HFF-Myc (cell line): ENCODE data around the gene WHAMM.

Experiments
- DNase-seq: peaks from one replicate; pipeline ENCODE4 v3.0.0-alpha.2; 2011; ENCODE audit warnings: low read depth; ENCODE audit errors: extremely low read depth
- H3K4me3 ChIP-seq: replicated peaks from 2 replicates; pipeline ENCODE4 v1.5.1; 2011; ENCODE audit warnings: low read depth, mild to moderate bottlenecking, control low read depth, low read length
- CTCF ChIP-seq: IDR thresholded peaks from 2 replicates; pipeline ENCODE4 v1.5.1; 2012; ENCODE audit warnings: mild to moderate bottlenecking, low read depth, low read length, control low read depth; ENCODE audit errors: missing control alignments

The WHAMM gene

GRCh38 chr15:82875411-82876003 lies 66.1 kb downstream of the WHAMM start:
- no peak for DNase-seq

GRCh38 chr15:82877825-82878224 lies 68.4 kb downstream of the WHAMM start:
- DNase-seq = no peak
- no peak for TF ChIP-seq CTCF
- no peak overlapping the region for H3K4me3 ChIP-seq

More at GRCh38 chr15:82875411-82876003, 66.1 kb downstream of the WHAMM start:
- H3K4me3 ChIP-seq = no peak overlapping the region
- TF ChIP-seq CTCF = no peak

- TF ChIP-seq CTCF = no peak
- no peak overlapping the region for H3K4me3 ChIP-seq
These were observed 68.9 kb downstream of the WHAMM start for GRCh38 chr15:82878325-82878724.

GRCh38 chr15:82880704-82881103 lies 71.3 kb downstream of the WHAMM start:
- H3K4me3 ChIP-seq = no peak overlapping the region
- no peak for TF ChIP-seq CTCF
- DNase-seq = no peak

More at GRCh38 chr15:82878325-82878724, 68.9 kb downstream of the WHAMM start:
- DNase-seq = no peak

GRCh38 chr15:82881747-82882146 lies 72.3 kb downstream of the WHAMM start:
- H3K4me3 ChIP-seq = no peak overlapping the region
- DNase-seq = no peak
- no peak for TF ChIP-seq CTCF

GRCh38 chr15:82882273-82882928 lies 73.0 kb downstream of the WHAMM start:
- DNase-seq = no peak
- H3K4me3 ChIP-seq = no peak overlapping the region
- no peak for TF ChIP-seq CTCF
